HG03139 (cell line): ENCODE data around the gene ZHX3.
A peak's percentile ranks its signal among the peaks of the same experiment; 100 is the strongest.
"Not testable (repeated sequence)": the region's sequence is repeated elsewhere in the genome, so short reads cannot be mapped to it uniquely, and the experiment has no call there.

Source experiments
- ATAC-seq: cut with Tn5 transposase; IDR thresholded peaks from one replicate; pipeline ENCODE4 v1.9.1; 2021; ENCODE audit not compliant: unreplicated experiment

The ZHX3 gene

DNA sequence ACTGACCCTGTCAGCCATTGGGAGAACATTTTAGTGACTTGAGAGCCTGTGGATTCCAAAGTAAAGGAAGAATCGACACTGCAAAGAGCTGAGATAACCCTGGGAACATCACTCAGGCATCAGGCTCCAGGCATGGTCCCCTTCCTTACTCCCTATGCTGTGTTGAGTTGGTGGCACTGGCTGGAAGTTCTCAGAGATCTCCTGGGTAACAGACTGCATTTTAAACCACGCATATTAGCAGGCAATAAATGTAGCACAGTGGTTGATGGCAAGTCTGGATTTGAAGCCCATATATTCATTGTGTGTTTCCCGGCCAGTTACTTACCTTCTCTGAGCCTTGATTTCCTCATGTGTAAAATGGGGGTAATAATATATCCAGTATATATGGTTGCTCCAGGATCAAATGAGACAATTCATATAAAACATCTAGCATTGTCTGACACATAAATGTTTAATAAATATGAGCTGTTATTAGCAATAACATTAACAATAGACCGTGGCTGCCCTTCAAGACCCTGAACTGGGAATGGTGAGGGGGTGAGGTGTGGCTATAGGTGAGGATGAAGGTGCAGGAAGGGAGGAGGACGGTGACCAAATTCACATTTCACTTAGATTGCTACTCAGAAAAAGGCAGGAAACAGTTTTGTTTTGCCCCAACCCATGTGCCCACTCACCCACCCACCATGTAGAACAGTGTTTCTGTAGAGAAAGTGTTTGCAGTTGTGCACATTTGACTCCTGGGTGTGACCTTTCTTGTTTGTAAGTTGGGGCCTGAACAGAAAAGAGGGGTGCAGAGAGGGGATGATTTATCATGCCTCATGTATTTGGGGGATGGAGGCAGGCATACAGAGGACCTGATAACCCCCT is 178.1 kb downstream of the ZHX3 start:
- no peak for ATAC-seq

DNA sequence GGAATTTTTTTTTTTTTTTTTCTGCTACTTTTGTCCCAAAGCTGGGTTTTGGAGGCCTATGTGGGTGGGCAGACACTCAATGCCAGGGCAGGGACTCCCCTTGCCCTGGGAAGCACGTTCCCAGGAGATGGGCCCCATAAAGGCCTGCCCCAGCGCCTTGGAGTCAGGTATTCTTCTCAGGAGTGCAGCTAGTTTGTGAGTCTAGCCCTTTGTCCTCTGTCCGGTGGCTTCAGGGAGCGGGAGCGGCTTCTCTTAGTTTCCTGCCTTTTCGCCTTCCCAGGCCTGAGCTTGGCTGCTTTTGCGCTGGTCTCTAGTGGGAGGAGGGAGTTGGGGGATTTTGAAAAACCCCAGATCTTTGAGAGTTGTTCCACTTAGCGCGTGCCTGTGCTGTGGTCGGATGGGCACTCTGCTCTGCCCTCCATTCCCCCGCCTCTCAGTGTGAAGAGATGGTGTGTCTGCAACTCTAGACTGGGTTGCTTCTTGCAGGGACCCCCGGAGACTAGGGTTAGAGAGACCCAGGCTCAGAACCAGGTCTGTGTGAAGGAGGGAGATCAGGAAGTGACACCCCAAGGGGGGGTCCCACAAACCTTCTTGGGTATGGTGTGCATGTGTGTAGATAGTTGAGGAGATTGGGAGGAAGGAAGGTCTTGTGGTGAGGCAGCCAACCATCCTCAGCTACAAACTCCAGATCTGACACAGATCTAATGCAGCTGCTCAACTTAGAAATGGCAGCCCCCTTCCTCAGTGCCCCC is 178.9 kb downstream of the ZHX3 start:
- ATAC-seq: no peak

DNA sequence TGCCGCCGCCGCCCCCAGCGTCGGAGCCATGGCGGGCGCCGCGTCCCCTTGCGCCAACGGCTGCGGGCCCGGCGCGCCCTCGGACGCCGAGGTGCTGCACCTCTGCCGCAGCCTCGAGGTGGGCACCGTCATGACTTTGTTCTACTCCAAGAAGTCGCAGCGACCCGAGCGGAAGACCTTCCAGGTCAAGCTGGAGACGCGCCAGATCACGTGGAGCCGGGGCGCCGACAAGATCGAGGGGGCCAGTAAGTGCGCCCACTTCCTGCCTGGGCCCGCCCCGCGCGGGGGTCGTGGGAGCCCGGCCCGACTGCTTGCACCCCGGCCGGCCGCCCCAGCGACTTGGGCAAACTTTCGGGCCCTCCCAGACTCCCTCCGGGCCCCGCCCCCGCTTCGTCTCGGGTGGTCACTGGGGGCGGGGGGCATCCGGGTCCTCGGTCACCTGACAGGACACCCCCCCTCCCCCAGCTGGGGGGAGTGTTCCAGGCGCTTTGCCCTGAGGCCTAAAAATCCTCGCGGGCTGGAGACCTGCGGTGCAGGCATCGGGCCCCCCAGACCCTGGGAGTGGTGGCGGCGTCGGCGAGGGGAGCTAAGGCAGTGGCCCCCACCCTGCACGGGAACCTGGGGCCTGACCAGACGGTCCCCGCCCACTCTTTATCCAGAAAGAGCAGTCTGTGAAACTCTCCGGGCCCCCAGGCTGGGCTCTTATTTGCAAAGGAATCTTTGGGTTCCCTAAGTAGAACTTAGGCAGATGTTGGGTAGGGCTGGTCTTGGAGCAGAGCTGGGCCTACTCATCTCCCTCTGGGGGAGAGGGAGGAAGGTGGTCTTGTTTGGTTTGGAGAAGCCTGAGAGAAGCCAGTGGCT is 179.7 kb downstream of the ZHX3 start:
- ATAC-seq: peak; percentile 21

DNA sequence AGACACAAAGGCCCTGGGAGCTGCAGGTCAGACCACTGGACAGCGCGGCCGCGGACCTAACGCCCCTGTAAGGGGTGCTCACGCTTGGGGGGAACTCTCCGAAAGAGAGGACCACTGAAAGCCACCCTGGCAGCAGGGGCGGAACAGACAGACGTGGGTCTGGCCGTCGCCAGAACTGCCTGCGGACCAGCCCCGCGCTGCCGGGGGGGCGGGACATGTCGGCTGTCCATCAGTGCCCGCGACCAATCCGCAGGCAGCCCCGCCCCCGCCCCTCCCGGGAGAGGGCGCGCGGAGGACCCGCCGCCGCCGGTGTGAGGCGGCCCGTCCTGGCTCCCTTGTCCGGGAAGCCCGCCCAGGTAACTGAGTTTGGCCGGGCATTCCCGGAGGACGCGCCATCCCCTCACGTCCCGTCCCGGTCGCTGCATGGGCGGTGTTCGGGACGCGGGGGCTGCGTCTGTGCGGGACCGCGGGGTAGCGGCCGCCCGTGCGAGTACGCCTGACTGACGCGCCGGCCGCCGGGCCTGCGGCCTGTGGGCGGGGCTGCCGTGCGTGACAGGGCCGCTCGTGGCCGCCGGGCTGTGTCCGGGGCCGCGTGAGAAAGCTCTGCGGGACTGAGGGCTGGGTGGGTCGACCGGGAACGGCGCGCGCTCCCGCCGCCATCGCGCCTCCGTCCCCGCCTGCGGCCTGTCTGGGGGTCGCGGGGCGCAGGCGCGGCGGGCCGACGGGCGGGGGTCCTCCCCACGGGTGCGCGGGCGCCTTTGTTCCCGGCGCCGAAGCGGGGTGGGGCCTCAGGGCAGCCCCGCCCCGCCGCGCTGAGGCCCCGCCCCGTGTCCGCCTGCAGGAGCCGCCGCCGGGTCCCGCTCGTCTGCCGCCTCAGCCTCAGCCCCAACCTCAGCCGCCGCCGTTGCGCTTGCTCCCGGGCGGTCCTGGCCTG is 180.6 kb downstream of the ZHX3 start, which contains the start of gene PLCG1:
Gene PLCG1, plus strand, starts transcription at position 864 of the 934 bp plus-strand sequence. CDS start 99 bp downstream, outside the sequence.
- peak; percentile 55 for ATAC-seq

DNA sequence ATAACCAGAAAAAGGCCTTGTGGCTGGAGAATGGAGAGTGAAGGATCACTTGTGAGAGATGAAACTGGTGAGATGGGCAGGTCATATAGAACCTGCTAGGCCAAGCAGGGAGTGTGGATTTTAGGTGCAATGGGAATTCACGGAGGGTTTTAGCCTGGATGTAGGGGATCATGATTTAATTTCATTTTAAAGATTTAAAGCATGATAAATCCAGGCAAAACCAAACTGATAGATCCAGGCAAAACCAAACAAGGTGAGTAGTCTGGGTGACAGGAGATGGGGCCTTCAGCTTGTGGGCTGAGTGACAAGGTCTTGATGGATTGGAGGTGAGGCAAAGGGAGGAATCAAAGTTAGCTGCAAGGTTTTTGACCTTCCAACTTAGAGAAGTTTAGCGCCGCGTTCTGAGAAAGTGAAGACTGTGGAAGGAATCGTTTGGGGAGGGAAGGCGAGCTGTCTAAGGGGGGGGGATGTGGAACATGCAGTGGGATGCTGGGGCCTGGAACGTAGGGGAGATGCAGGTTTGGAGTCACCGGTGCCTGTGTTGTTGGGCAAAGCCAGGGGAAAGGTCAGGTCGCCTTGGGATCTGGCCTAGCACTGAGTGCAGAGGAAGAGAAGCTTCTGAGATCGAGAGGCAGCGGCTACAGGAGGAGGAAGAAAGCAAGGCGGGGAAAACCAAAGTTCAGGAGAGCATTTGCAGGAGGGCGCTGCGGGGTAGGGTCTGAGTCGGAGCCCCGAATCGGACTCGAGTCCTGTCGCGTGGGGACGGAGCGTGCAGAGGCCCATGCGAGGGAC is 181.4 kb downstream of the ZHX3 start:
- ATAC-seq: no peak

DNA sequence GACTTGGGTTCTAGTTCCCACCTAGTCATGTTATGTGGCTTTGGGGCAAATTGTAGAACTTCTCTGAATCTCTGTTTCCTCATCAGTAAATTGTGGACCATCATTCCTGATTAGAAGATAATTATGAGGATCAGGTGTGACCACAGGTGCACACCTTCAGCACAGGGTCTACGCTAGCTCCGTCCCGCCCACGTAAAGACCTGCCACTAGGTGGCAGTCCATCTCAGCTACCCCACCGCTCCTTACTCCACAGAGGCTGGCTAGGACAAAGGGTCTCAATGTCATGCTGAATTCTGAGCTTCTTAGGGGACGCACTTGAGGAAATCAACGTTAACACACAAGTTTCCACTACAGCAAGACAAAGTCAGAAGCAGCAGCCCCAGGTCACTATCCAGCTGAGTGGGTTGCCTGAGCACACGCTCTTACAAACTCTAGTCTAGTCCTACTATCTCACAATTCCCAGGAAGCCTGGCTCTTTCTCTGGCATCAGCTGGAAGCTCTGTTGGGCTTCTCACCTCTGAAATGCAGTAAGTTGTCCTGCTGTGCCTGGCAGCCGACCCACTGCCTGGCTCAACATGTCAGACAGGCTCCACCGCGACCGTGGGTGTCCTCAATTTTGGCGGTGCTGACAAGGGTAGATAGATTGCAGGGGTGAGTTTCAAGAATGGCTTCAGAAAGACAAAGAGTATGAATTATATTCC is 182.2 kb downstream of the ZHX3 start:
- ATAC-seq: no peak

DNA sequence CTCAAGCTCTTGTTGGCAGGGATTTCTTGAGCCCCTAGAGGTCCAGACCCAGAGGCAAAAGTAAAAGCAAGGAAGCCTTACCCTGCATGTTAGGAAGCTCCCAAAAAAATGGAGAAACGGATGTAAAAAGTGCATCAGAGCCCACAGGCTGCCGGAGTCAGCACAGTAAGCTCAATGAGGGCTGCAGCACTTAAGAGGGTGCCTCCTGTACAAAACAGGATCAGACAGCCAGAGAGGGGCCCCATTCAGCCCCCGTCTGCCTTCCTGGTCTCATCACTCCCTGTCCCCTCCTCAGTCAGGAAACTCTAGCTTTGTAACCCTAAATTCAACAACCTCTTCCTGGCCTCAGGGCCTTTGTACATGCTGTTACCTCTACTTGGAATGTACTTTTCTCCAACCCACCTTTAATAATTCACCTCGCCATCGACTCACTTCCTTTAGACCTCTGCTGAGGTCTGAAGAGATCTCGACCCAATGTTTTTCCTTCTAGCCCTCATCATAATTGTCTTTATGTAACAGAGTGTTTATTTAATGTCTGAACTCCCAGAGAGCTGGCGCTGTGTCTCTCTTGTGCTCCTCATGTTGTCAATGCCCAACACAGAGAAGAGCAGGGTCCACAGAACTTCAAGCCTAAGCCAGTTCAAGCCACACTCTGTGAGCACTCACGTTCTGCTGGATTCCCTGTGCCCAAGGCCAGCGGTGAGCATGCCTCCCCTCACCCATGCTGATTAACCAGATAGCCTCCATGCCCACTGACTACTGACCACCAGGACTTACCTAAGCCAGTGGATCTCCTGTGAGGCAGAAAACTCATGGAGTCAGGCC is 183.0 kb downstream of the ZHX3 start:
- no peak for ATAC-seq

DNA sequence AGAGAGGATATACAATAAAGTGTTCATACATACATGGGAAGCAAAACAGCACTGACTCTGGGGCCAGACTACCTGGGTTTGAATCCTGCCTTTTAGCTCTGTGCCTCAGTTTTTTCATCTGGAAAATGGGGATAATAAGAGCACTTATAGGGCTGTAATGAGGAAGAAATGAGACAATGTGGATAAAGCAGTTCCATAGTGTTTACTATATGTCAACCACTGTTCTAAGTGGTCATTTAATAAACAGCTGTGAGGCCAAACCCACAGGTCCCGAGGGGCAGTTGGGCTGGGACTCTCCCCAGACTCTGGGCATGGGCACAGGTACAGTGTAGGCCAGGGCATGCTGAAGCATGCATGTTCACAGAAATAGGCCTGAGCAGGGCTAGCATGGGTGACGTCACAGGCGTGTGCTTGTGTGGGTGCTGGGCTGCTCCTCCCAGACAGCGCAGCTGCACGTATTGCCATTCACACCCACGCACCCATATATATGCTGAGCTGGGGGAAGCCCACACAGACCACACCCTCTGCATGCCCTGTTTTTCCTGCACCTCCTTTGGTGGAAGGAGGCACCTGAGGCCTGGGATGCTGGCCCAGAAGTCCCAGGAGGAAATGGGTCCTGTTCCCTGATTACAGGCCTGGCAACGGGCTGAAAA is 183.7 kb downstream of the ZHX3 start:
- no peak for ATAC-seq

DNA sequence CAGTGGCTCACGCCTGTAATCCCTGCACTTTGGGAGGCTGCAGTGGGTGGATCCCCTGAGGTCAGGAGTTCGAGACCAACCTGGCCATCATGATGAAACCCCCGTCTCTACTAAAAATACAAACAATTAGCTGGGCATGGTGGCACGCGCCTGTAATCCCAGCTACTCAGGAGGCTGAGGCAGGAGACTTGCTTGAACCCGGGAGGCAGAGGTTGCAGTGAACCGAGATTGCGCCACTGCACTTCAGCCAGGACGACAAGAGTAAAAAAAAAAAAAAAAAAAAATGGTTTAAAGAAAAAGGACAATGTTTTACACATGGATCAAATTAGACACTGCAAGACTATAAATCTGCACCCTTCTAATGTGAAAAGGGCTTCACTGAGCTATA is 185.1 kb downstream of the ZHX3 start:
- not testable (repeated sequence) for ATAC-seq

DNA sequence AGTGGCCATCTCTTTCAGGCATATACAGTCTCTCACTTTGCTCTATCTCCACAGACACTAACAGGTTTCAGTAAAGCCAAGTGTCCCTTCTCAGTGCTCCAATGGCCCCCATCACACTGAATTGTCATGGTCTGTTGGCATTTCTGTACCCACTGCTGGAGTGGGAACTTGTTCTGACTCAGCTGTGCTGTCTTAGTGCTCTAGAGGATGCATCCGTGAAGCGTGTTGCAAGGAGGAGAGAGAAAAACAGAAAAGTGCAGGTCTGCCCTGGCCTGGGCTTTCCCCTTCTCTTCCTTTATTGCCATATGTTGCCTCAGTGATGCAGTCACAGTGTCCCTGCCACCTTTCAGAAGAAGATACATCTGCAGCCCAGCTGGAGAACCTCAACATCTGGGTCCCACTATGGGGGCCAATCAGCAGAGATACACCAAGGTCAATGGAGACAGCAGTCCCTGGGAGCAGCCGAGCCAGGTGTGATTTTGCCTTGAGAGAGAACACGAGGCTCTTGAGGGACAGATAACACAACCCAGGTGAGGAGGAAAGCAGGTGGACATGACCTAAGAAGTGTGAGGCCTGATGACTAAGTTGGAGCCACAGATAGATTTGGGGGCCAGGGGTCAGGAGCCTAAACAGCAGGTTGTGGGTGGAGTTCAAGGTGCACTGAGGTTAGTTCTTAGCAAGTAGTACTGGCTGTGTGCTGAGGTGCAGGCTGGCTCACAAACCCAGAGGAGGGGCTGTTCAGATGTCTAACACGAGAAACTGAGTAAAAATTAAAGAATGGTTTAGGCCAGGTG is 185.7 kb downstream of the ZHX3 start:
- ATAC-seq: no peak
